Sciatic nerve (tissue), 2 donors: ENCODE data around the gene RTN4RL1. TPM values are rescaled to one million over a fixed set of nuclear protein-coding genes. Genes with fewer than 3 reads are reported as not detected.

Experiments
- ATAC-seq: fragments of 200-7000 bp; cut with Tn5 transposase; one replicate; pipeline ENCODE4 v1.9.1; 2020; ENCODE audit warnings: mild to moderate bottlenecking, moderate library complexity
- DNase-seq: peaks from one replicate; pipeline ENCODE4 v3.0.0-alpha.2; 2020; ENCODE audit warnings: low spot score
- intact Hi-C: fragments of 100-400 bp; cut with DNase I; formaldehyde crosslinking; loops from one replicate; pipeline ENCODE4 v1.14.2; 2022
- total RNA-seq: library from RNA; stranded (reverse); fragmentation: NEBNext Ultra II Directional; extraction: Animal tissue kit (Norgen Biotek cat#: 25700); gene quantifications from one replicate; pipeline ENCODE4 v1.2.1, GENCODE V29; 2021
- donor health status: DM: no; HTN: no; CAD: no.
- donor health status: DM: no; HTN: no; CAD: no.

RTN4RL1 gene
- total RNA-seq, 1 donor from 2014 or later, result 5.8 TPM

GRCh38 chr17:2033153-2033552 is 8.0 kb upstream of the RTN4RL1 start:
- DNase-seq, result no peak
- ATAC-seq, result no peak
- intact Hi-C loops, result no loop called here

- intact Hi-C loops, result no loop called here
- DNase-seq, result no peak
Measured at GRCh38 chr17:2030779-2031163, 5.6 kb upstream of the RTN4RL1 start.

GRCh38 chr17:2029911-2030778 is 5.0 kb upstream of the RTN4RL1 start, which contains the start of gene DPH1:
Gene DPH1, plus strand, starts transcription at chr17:2030153. Its CDS starts 17 bp downstream, at chr17:2030170.
- ATAC-seq (peak; percentile 93), DNase-seq (peak; percentile 95)
- intact Hi-C loops, result loop anchor here (10.0 kb wide), 1 partner anchor 125 kb away; no protein-coding TSS in a partner anchor

More at GRCh38 chr17:2030779-2031163, 5.6 kb upstream of the RTN4RL1 start:
- ATAC-seq, result no peak

GRCh38 chr17:2028737-2029136 is 3.6 kb upstream of the RTN4RL1 start:
- intact Hi-C loops, result loop anchor here (10.0 kb wide), 1 partner anchor 124 kb away; no protein-coding TSS in a partner anchor
- DNase-seq (no peak), ATAC-seq (no peak)

GRCh38 chr17:2028234-2028614 is 3.1 kb upstream of the RTN4RL1 start:
- intact Hi-C loops, result loop anchor here (10.0 kb wide), 1 partner anchor 123 kb away; no protein-coding TSS in a partner anchor
- ATAC-seq, result no peak
- no peak for DNase-seq

GRCh38 chr17:2027528-2028233 is 2.5 kb upstream of the RTN4RL1 start:
- ATAC-seq (no peak), DNase-seq (no peak)
- intact Hi-C loops, result loop anchor here (10.0 kb wide), 1 partner anchor 123 kb away; no protein-coding TSS in a partner anchor

- ATAC-seq (peak; percentile 43), DNase-seq (peak; percentile 87)
- intact Hi-C loops, result loop anchor here (10.0 kb wide), 1 partner anchor 121 kb away; no protein-coding TSS in a partner anchor
Measured at GRCh38 chr17:2025622-2026309, 632 bp upstream of the RTN4RL1 start.

- intact Hi-C loops, result loop anchor here (10.0 kb wide), 1 partner anchor 120 kb away; no protein-coding TSS in a partner anchor
- ATAC-seq, result no peak
- DNase-seq, result no peak
Measured at GRCh38 chr17:2024572-2025219, 438 bp downstream of the RTN4RL1 start.

GRCh38 chr17:2023692-2024571 is 1.2 kb downstream of the RTN4RL1 start:
- peak; percentile 81 for DNase-seq
- intact Hi-C loops, result loop anchor here (10.0 kb wide), 1 partner anchor 119 kb away; no protein-coding TSS in a partner anchor
- ATAC-seq, result peak; percentile 77

GRCh38 chr17:2023256-2023655 is 1.9 kb downstream of the RTN4RL1 start:
- intact Hi-C loops, result loop anchor here (10.0 kb wide), 1 partner anchor 118 kb away; no protein-coding TSS in a partner anchor

GRCh38 chr17:2022647-2023240 is 2.4 kb downstream of the RTN4RL1 start:
- intact Hi-C loops, result loop anchor here (10.0 kb wide), 1 partner anchor 118 kb away; no protein-coding TSS in a partner anchor
- DNase-seq (no peak), ATAC-seq (no peak)

More at GRCh38 chr17:2023256-2023655, 1.9 kb downstream of the RTN4RL1 start:
- ATAC-seq (no peak), DNase-seq (no peak)

GRCh38 chr17:2020721-2021120 is 4.4 kb downstream of the RTN4RL1 start:
- intact Hi-C loops, result loop anchor here (10.0 kb wide), 1 partner anchor 116 kb away; no protein-coding TSS in a partner anchor
- no peak for ATAC-seq
- no peak for DNase-seq

- intact Hi-C loops, result loop anchor here (10.0 kb wide), 1 partner anchor 115 kb away; no protein-coding TSS in a partner anchor
- ATAC-seq (no peak), DNase-seq (no peak)
Measured at GRCh38 chr17:2019723-2020122, 5.4 kb downstream of the RTN4RL1 start.

GRCh38 chr17:2018716-2019510 is 6.2 kb downstream of the RTN4RL1 start:
- DNase-seq, result no peak
- intact Hi-C loops, result no loop called here
- no peak for ATAC-seq

- no peak for DNase-seq
- ATAC-seq, result no peak
- intact Hi-C loops, result no loop called here
Measured at GRCh38 chr17:2017274-2017941, 7.7 kb downstream of the RTN4RL1 start.

GRCh38 chr17:2016494-2016893 is 8.6 kb downstream of the RTN4RL1 start:
- intact Hi-C loops, result no loop called here
- DNase-seq (no peak), ATAC-seq (no peak)
